Left ventricle myocardium inferior (tissue), 1 donor: ENCODE measurements around the gene SNAPIN. TPM values are rescaled to one million over a fixed set of nuclear protein-coding genes. Genes with fewer than 3 reads are reported as not detected.
A peak's percentile ranks its signal among the peaks of the same experiment; 100 is the strongest.

ENCODE experiments used
- DNase-seq: peaks from one replicate; pipeline ENCODE4 v3.0.0-alpha.2; 2020
- H3K27ac ChIP-seq: fragments of 200-600 bp; replicated peaks from 2 replicates; pipeline ENCODE4 v1.8.0; 2021
- H3K27me3 ChIP-seq: fragments of 200-600 bp; 2 replicates; pipeline ENCODE4 v1.8.0; 2021; ENCODE audit warnings: low read depth
- H3K36me3 ChIP-seq: fragments of 200-600 bp; 2 replicates; pipeline ENCODE4 v1.8.0; 2021
- H3K4me1 ChIP-seq: fragments of 200-600 bp; 2 replicates; pipeline ENCODE4 v1.8.0; 2021
- H3K4me3 ChIP-seq: fragments of 200-600 bp; 2 replicates; pipeline ENCODE4 v1.8.0; 2021; ENCODE audit warnings: mild to moderate bottlenecking, moderate library complexity
- H3K9me3 ChIP-seq: fragments of 200-600 bp; replicated peaks from 2 replicates; pipeline ENCODE4 v1.8.0; 2021
- intact Hi-C: fragments of 100-400 bp; cut with micrococcal nuclease; formaldehyde crosslinking; loops from one replicate; pipeline ENCODE4 v1.11.0; 2022
- total RNA-seq: library from RNA; stranded (reverse); fragmentation: NEBNext Ultra II Directional; extraction: Animal tissue kit (Norgen Biotek cat#: 25700); gene quantifications from one replicate; pipeline ENCODE4 v1.2.1, GENCODE V29; 2021
- TF ChIP-seq, protein P1 (sequence below): fragments of 200-600 bp; IDR thresholded peaks from 2 replicates; pipeline ENCODE4 v1.8.0; 2021; ENCODE audit warnings: antibody characterized with exemption, mild to moderate bottlenecking, borderline replicate concordance
- donor health status: DM: no; HTN: yes; CAD: no; lungs with severe emphysema.

SNAPIN gene
- total RNA-seq, 1 donor from 2014 or later, result 67.0 TPM

DNA sequence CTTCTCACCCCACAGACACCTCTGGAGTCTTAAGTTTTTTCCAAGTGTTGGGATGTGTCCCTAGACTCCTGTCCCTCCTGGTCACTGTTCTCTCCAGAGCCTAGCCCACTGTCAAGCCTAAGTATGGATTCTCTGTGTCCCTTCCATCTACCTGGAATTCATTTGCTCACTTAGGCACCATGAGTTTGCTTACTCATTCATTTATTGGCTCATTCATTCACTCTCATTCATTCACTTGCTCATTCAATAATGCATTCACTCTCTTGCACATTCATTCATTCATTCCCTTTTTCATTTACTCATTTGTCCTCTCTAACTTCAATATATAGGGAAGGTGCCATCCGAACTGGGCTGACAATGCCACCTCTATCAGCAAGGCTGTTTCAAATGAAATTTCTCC, 47.1 kb upstream of the SNAPIN start:
- Histone ChIP-seq H3K27ac (no peak overlapping the region), H3K9me3 (no peaks in the 10 kb centered on the region), H3K4me3 (peak overlapping the region; percentile 74), H3K27me3 (no peaks in the 10 kb centered on the region), H3K4me1 (peaks cover 67% of the 10 kb centered on the region), H3K36me3 (peaks cover 17% of the 10 kb centered on the region)
- DNase-seq, result no peak
- intact Hi-C loops, result no loop called here
- TF ChIP-seq, protein P1, sequence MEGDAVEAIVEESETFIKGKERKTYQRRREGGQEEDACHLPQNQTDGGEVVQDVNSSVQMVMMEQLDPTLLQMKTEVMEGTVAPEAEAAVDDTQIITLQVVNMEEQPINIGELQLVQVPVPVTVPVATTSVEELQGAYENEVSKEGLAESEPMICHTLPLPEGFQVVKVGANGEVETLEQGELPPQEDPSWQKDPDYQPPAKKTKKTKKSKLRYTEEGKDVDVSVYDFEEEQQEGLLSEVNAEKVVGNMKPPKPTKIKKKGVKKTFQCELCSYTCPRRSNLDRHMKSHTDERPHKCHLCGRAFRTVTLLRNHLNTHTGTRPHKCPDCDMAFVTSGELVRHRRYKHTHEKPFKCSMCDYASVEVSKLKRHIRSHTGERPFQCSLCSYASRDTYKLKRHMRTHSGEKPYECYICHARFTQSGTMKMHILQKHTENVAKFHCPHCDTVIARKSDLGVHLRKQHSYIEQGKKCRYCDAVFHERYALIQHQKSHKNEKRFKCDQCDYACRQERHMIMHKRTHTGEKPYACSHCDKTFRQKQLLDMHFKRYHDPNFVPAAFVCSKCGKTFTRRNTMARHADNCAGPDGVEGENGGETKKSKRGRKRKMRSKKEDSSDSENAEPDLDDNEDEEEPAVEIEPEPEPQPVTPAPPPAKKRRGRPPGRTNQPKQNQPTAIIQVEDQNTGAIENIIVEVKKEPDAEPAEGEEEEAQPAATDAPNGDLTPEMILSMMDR, result no peak

DNA sequence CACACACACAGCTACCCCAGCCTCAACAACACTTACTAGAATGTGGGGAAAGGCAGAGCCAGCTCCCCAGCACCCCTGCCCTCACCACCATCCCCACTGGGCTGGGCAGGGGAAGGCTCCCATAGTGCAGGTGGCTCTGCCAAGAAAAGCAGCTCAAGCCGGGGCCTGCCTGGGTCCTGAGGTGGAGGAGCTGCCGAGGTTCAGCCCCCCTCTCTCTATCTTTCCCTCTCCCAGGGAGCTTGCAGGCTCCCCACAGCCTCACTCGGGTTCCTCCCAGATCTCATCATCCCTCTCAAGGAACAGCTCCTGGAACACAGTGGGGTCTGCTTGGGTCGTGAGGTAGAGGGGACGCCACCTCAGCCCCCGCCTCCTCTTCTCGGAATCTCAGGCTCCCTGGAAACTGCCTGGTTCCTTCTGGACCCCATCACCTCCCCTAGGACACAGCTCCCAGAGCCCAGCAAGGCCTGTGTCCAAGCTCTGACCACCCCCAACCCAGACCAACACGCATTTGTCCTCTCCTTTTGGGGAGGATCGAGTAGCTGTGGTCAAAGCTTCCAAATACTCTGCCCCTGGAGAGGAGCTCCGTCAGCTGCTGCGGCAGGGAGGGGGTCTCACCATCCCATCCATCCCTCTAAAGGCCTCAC, 46.3 kb upstream of the SNAPIN start:
- no peak for DNase-seq
- TF ChIP-seq, protein P1, result no peak
- intact Hi-C loops, result no loop called here
- H3K27me3 ChIP-seq, result no peaks in the 10 kb centered on the region
- H3K9me3 ChIP-seq, result no peaks in the 10 kb centered on the region
- H3K4me3 ChIP-seq, result peak overlapping the region; percentile 74
- peaks cover 8% of the 10 kb centered on the region for H3K36me3 ChIP-seq
- peaks cover 69% of the 10 kb centered on the region for H3K4me1 ChIP-seq
- peak overlapping the region; percentile 87 for H3K27ac ChIP-seq

DNA sequence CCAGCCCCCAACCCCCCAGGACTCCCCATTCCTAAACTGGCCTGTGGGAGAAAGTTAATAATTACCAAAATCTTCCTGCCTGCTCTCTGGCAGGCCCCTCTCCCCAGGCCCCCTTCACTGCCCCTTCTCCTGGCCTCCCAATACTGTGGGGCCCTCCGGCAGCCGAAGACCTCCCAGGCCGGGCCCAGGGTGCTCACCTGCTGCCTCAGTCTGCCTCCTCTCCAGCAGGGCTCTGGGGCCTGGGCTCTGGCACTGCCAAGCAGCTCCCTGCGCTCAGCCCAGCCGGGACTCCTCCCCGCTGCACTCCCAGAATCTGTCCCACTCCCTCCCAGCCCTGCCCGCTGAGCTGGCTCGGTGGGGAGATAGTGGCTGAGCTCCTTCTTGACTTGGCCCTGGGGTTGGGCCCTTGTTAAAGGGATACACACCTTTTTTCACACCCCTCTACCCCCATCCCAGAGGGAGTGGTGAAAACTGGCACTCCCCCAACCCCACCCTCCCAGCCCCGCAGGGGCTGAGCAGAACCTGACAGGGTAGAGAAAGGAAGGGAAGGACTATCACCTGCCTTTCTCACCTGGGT, 45.7 kb upstream of the SNAPIN start, which contains the start of gene S100A16:
TSS of gene S100A16 (minus strand) at position 383 of the 577 bp plus-strand sequence. CDS start 4,986 bp downstream, outside the sequence.
- no peaks in the 10 kb centered on the region for H3K9me3 ChIP-seq
- H3K27ac ChIP-seq, result peak within 1 kb of the TSS; percentile 87
- H3K36me3 ChIP-seq, result peaks cover 4% of the 10 kb centered on the region
- TF ChIP-seq, protein P1, result no peak
- no peaks in the 10 kb centered on the region for H3K27me3 ChIP-seq
- H3K4me3 ChIP-seq, result peak within 1 kb of the TSS; percentile 74
- DNase-seq, result peak; percentile 78
- peaks cover 67% of the 10 kb centered on the region for H3K4me1 ChIP-seq
- intact Hi-C loops, result no loop called here

DNA sequence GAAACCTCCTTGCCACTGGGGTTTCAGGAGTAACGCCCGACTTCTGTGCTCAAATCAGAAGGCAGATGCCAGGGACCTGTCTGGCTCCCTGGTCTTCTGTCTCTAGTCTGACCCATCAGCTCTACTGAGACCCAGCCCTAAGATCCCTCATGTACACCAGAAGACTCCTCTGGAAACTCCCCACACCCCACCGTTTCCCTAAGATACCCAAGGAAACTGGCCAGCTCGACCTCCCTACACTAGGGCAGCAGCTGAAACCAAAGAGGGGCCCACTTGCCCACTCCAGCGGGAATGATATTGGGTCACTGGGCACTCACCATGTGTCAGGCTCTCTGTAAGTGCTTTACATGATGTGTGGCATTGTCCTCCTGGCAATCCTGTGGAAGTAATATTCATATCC, 45.1 kb upstream of the SNAPIN start:
- no peak for DNase-seq
- Histone ChIP-seq H3K9me3 (no peaks in the 10 kb centered on the region), H3K36me3 (peaks cover 7% of the 10 kb centered on the region), H3K4me1 (peaks cover 61% of the 10 kb centered on the region), H3K27ac (peak overlapping the region; percentile 87), H3K27me3 (no peaks in the 10 kb centered on the region), H3K4me3 (peak overlapping the region; percentile 74)
- TF ChIP-seq, protein P1, result no peak
- intact Hi-C loops, result no loop called here

DNA sequence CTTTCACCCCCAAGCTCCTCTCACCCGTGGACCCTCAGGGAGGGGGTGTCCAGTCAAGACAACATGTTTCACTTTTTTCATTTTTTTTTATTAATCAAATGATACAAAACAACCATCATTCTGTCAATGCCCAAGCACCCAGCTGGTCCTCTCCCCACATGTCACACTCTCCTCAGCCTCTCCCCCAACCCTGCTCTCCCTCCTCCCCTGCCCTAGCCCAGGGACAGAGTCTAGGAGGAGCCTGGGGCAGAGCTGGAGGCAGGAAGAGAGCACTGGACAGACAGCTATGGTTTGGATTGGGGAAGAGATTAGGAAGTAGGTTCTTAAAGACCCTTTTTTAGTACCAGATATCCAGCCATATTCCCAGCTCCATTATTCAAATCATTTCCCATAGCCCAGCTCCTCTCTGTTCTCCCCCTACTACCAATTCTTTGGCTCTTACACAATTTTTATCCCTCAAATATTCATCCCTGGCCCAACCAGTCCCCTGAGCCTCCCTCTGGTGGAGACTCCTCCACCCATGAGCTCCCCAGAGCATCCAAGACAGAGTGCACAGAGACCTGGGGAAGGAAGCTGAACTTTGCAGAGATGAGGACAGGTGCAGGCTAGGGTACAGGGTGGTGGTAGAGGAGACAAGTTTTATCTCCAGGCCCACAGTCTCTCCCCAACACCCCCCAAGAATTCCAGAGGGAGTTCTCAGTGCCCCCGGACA, 44.2 kb upstream of the SNAPIN start:
- no peaks in the 10 kb centered on the region for H3K9me3 ChIP-seq
- no peak overlapping the region for H3K4me3 ChIP-seq
- intact Hi-C loops, result no loop called here
- no peaks in the 10 kb centered on the region for H3K27me3 ChIP-seq
- TF ChIP-seq, protein P1, result no peak
- H3K36me3 ChIP-seq, result peaks cover 16% of the 10 kb centered on the region
- H3K4me1 ChIP-seq, result peaks cover 52% of the 10 kb centered on the region
- H3K27ac ChIP-seq, result no peak overlapping the region
- DNase-seq, result no peak
